GM19239 (cell line): ENCODE results near the gene TBR1.

Experiments used
- DNase-seq: peaks from one replicate; pipeline ENCODE4 v3.0.0; 2011; ENCODE audit warnings: low spot score; ENCODE audit not compliant: insufficient read length
- FAIRE-seq: peaks from 2 replicates; lab custom pipeline; 2011; peaks lifted over from hg19 to GRCh38; lab: Jason Lieb, UNC

TBR1 gene

GRCh38 chr2:161415987-161416707, at the start of gene TBR1:
Gene TBR1, plus strand, starts transcription at chr2:161416297. Its CDS starts 114 bp downstream, at chr2:161416411.
- no peak for FAIRE-seq
- no peak for DNase-seq

- DNase-seq (no peak), FAIRE-seq (no peak)
Observed at GRCh38 chr2:161367675-161368074, 48.4 kb upstream of the TBR1 start.

DNA sequence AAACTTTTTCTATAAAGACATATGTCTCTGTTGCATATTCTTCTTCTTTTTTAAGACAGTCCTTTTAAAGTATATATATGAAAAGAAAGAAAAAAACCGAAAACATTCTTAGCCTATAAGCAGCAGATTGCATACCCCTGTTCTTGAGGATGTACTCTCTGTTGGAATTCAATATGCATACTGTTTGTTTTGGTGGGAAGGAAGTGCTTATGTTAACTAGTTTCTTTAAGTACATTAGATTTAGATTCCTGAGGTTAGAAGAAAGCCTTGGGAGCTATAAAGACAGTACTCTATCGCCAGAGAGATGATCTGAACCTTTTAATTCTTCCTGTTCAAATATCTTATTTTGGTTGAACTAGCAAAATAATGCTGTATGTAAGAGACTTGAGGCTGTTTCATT, 46.8 kb upstream of the TBR1 start:
- no peak for FAIRE-seq

GRCh38 chr2:161370981-161371380, 45.1 kb upstream of the TBR1 start:
- DNase-seq (no peak), FAIRE-seq (no peak)

More for the DNA sequence above, 46.8 kb upstream of the TBR1 start:
- no peak for DNase-seq

GRCh38 chr2:161371869-161372268, 44.2 kb upstream of the TBR1 start:
- DNase-seq: no peak
- FAIRE-seq: no peak

DNA sequence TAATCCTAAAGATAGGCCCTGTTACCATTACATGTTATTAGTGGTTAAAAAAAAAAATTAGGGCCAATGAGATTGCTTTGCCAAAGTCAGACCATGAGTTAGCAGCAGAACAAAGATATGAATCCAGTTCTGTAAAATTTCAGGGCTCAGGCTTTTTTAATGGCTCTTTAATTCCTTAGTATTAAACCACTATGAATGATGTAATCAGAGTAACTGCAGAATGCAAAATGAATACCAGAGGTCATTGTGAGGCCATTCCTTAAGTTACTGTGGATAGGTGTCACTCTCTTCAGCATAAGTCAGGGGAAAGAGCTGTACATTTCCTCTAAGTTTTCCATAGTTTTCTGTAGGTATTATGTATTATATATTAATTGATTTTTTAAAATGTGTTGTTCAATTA, 42.2 kb upstream of the TBR1 start:
- DNase-seq (no peak), FAIRE-seq (no peak)

GRCh38 chr2:161374446-161374845, 41.7 kb upstream of the TBR1 start:
- FAIRE-seq (no peak), DNase-seq (no peak)

DNA sequence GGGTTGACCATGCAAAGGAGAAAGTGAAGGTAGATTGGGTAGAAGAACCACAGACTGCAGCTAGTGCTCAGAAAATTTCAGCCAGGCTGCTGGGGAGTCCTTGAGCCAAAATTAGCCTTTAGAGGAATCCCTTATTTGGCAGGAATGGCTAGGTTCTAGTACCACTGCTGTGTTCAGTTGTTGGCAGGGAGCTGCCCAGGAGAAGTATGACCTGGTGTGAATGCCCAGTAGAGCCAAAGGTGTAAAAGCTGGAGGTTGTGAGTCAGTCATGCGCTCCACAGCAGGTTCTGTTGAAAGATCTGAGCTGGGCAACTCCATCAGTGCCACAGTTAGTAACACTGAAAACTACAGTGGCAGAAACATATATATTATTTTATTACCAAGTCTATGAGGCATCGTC, 36.4 kb upstream of the TBR1 start:
- FAIRE-seq (no peak), DNase-seq (no peak)

- FAIRE-seq: no peak
Observed at GRCh38 chr2:161381546-161381945, 34.6 kb upstream of the TBR1 start.

DNA sequence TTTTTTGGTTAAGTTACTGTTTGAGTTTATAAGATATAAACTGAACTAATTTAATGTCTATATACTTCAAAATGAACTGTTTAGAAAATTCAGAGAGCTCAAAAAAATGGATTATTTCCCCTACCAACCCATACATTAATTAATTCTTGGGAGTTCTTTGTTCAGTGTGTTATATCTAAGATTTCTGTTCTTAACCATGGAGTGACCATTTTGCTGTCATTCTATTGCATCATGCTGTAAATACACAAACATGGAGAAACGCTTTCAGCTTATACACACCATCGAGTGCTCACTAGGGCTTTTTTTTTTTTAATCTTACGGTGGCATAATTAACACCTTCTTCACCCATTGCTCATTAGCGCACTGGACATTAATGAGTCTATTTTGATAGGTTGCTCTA, 33.4 kb upstream of the TBR1 start:
- DNase-seq (no peak), FAIRE-seq (peak; percentile 69)

More at GRCh38 chr2:161381546-161381945, 34.6 kb upstream of the TBR1 start:
- DNase-seq: no peak

DNA sequence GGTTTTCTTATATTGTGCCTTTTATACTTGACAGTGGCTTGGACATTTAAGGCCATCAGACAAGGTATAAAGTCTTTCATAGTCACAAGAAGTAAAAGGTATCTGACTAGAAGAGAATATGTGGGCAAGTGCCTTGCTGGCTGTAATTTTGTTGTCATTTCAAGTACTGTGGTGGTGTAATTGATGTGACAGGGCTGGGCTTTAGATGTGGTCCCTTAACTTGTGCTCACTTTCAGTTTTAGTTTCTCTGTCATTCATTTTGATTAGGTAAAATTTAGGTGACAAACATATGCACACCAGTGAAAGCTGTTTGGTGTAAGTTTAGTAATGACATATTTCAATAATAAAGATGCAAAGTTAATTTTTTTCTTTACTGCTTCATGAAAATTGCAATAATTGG, 31.2 kb upstream of the TBR1 start:
- FAIRE-seq: peak; percentile 97

GRCh38 chr2:161386228-161386824, 29.8 kb upstream of the TBR1 start:
- DNase-seq: no peak
- FAIRE-seq: peak; percentile 89

More for the DNA sequence above, 31.2 kb upstream of the TBR1 start:
- DNase-seq: peak; percentile 1

- DNase-seq (no peak), FAIRE-seq (peak; percentile 61)
Observed at GRCh38 chr2:161388146-161388779, 27.8 kb upstream of the TBR1 start.

DNA sequence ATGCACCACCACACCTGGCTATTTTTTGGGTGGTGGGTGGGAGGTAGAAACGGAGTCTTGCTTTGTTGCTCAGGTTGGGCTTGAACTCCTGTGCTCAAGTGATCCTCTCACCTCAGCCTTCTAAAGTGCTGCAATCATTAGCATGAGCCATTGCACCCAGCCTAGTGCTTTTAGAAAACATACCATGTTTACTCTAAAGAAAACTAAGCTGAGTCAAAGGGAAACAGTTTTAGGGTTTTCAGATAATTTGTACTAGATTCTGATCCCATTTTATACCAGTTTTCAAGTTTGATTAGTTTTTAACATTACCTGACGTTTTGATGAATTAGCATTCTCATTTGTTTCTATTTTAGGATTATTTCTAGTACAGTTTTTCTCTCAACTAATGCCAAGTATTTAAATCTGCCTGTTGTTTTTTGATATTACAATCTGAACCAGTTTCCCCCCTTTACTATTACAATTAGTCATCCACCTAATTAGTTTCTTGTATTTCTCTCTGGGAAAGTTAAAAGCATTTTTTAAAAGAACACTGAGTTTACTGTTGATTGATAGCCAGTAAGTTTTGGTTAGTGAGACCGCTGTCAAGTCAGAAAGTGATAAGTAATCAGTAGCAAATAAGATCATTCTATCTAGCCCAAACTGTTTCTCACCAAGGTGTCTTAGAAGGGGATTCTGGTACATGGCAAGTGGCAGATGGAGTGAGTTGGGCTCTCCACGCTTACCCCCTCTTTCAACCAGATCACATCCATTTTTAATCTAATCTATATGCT, 24.2 kb upstream of the TBR1 start:
- FAIRE-seq (peak; percentile 33), DNase-seq (no peak)

DNA sequence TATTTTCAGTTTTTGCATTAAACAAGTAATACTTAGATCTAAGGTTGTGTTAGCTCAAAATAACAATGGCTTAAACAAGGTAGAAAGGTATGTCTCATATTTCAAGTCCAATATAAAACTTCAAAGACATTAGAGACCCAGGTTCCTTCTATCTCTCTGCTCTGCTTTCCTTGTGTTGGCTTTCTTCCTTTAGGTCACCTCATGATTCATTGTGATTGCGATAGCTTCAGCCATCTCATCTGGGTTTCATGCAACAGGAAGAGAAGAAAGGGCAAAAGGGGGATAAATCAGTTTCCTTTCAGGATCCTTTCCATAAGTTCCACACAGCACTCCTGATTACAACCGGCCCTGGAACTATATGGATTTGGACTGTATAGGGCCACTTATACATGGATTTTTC, 16.0 kb upstream of the TBR1 start:
- peak; percentile 77 for FAIRE-seq
- no peak for DNase-seq

DNA sequence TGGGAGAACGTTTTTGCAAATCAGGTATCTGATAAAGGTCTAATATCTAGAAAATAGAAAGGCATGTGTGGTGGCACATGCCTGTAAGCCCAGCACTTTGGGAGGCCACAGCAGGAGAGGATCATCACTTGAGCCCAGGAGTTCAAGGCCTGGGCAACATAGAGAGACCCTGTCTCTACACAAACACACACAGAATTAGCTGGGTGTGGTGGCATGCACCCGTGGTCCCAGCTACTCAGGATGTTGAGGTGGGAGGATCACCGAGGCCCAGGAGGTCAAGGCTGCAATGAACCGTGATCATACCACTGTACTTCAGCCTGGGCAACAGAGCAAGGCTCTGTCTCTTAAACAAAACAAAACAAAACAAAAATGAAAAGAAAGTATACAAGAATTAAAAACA, 13.8 kb upstream of the TBR1 start:
- no peak for FAIRE-seq
- no peak for DNase-seq

DNA sequence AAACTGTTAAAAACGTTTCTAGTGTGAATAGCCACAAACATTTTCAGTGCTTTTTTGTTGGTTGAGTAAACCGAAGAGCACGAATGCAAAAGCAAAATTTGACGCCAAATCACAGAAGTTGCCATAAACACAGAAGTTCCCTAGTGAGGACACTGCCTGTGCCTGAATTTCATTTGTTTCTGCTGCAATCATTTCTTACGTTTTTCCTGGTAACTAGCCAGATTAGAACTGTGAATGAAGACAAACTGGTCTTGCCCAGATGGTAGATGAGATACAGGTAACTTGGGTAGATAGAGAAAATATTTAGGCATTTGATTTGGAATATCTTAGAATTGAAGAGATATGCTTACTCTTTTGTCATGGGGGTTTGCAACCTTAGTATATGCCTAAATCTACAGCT, 9.8 kb upstream of the TBR1 start:
- no peak for FAIRE-seq
- no peak for DNase-seq

GRCh38 chr2:161407597-161407996, 8.5 kb upstream of the TBR1 start:
- FAIRE-seq (no peak), DNase-seq (no peak)

- no peak for FAIRE-seq
Observed at GRCh38 chr2:161409308-161409907, 6.7 kb upstream of the TBR1 start.

DNA sequence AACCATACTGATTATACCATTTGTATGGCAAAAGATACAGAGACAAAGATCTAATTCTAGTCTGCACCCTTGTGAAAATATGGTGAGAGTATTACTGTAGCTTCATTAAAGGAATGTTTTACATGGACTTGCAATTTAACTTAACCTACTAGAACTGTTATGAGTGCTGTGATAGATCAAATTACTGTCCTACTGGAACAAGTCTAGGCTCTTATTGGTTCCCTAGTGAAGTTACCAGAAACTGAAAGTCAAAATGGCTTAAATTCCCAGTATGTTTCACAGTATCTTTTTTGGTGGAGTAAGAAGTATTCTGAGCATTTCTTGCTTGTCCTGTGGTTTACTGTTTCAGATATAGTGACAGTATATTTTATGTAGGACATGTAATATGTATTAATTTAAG, 3.8 kb upstream of the TBR1 start:
- no peak for FAIRE-seq
- DNase-seq: no peak

More at GRCh38 chr2:161409308-161409907, 6.7 kb upstream of the TBR1 start:
- no peak for DNase-seq
